Thoracic aorta (tissue), 2 donors: ENCODE data around the gene SLC25A51. TPM values are rescaled to one million over a fixed set of nuclear protein-coding genes. Genes with fewer than 3 reads are reported as not detected.

ENCODE experiments used
- ATAC-seq: fragments of 150-250 bp; one replicate; pipeline ENCODE4 v1.8.0; 2017; ENCODE audit warnings: low read depth; ENCODE audit not compliant: insufficient number of reproducible peaks, low FRiP score
- DNase-seq: peaks from one replicate; pipeline ENCODE4 v3.0.0-alpha.2; 2020; ENCODE audit warnings: low spot score
- H3K27ac ChIP-seq, 2 donors: fragments of 200-600 bp; sonication (generic); 1 replicate in 1 of 2; 2 replicates in 1 of 2; pipeline ENCODE4 v1.5.1; 2016; ENCODE audit warnings: mild to moderate bottlenecking in 2 of 2, moderate library complexity in 2 of 2
- H3K27me3 ChIP-seq: fragments of 200-600 bp; sonication (generic); replicated peaks from 2 replicates; pipeline ENCODE4 v1.6.0; 2016; ENCODE audit warnings: mild to moderate bottlenecking; ENCODE audit not compliant: insufficient read depth
- H3K36me3 ChIP-seq: fragments of 200-600 bp; sonication (generic); one replicate; pipeline ENCODE4 v1.5.1; 2016
- H3K4me1 ChIP-seq, 2 donors: fragments of 200-600 bp; sonication (generic); 1 replicate in 1 of 2; 2 replicates in 1 of 2; pipeline versions ENCODE4 v1.5.1 to v1.6.0; 2016; ENCODE audit warnings: low read depth in 2 of 2, mild to moderate bottlenecking in 1 of 2; ENCODE audit not compliant: control insufficient read depth in 1 of 2
- H3K4me3 ChIP-seq: fragments of 200-600 bp; sonication (generic); 2 replicates; pipeline ENCODE4 v1.5.1; 2016; ENCODE audit warnings: mild to moderate bottlenecking
- H3K9me3 ChIP-seq: fragments of 200-600 bp; sonication (generic); 2 replicates; pipeline ENCODE4 v1.5.1; 2016
- total RNA-seq, 2 donors: library from RNA; depleted of rRNA; stranded (reverse); fragments of >200 nt; gene quantifications; one replicate each; pipeline versions ENCODE4 v1.1.0 to v1.2.3, GENCODE V29; 2016
- TF ChIP-seq, protein P1 (sequence below): fragments of 200-600 bp; sonication (generic); IDR thresholded peaks from one replicate; pipeline ENCODE4 v1.5.1; 2019; ENCODE audit warnings: antibody characterized with exemption

Gene SLC25A51
- total RNA-seq, 2 donors from 2014 or later: 29.9 to 39.1 TPM

DNA sequence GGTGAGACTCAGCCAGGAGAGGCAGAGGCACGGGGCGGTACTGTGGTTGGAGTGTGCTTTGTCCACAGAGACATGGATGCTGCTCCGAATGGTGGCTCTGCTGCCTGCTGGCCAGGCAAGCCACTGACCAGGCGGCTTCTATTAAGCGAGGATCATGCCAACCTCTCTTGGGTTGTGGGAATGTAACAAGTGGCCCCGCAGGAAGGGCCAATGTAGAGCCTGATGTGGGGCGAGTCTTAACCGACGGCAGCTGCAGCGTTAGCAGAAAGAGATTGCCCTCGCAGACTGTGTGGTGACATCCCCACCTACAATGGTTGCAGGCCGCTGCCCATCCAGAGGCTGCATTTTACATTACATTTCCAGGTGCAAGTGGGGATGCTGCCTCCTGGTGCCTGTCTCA is 46.6 kb upstream of the SLC25A51 start:
- no peak for ATAC-seq
- no peak for DNase-seq
- Histone ChIP-seq H3K36me3 (no peaks in the 10 kb centered on the region), H3K27me3 (no peaks in the 10 kb centered on the region), H3K9me3 (no peaks in the 10 kb centered on the region), H3K4me3 (no peak overlapping the region), H3K27ac (no peak overlapping the region), H3K4me1 (peaks cover 16 to 43% of the 10 kb centered on the region in 2 donors)
- TF ChIP-seq, protein P1, sequence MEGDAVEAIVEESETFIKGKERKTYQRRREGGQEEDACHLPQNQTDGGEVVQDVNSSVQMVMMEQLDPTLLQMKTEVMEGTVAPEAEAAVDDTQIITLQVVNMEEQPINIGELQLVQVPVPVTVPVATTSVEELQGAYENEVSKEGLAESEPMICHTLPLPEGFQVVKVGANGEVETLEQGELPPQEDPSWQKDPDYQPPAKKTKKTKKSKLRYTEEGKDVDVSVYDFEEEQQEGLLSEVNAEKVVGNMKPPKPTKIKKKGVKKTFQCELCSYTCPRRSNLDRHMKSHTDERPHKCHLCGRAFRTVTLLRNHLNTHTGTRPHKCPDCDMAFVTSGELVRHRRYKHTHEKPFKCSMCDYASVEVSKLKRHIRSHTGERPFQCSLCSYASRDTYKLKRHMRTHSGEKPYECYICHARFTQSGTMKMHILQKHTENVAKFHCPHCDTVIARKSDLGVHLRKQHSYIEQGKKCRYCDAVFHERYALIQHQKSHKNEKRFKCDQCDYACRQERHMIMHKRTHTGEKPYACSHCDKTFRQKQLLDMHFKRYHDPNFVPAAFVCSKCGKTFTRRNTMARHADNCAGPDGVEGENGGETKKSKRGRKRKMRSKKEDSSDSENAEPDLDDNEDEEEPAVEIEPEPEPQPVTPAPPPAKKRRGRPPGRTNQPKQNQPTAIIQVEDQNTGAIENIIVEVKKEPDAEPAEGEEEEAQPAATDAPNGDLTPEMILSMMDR: no peak

DNA sequence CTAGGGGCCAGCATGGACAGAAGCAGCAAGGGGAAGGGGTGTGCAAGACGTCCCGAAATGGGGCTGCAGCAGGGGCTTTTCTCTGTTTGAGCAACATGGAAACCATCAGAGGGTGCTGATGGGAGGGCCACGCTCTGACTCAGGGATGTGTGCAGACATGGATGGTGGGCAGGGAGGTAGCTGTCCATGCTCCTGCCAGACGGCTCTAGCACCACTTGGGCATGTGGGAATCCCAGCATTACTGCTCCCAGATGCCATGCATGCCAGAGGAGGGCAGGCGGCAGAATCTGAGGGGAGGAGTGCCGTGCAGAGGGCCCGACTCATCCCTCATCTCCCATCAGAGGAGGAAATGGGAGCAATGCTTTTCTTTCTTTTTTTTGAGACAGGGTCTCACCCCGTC is 45.6 kb upstream of the SLC25A51 start:
- no peak overlapping the region for H3K27ac ChIP-seq
- no peak for DNase-seq

DNA sequence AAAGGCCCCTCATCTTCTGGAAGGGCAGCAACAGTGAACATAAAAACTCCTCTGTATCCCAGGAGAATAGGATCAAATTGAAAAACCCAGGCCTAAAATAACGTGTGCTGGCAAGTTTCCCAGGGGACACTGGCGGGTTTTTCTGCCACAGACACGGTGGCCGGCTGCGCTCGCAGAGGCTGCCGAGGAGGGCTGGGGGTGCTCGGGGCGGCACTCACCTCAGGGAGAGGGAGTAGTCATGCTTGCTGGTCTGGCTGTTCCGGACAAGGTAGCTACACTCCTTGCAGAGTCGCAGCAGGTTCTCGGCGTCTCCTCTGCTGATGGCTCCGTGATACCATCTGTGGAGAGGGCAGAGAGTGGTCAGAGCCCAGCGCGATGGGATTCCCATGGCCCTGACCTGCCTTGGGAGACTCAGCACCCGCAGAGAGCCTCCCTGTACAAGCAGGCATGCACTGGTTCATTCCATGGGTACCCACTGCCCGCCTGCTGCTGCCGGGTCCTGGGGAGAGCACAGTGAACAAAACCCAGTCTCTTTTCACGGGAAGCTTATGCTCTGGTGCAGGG is 44.6 kb upstream of the SLC25A51 start:
- H3K36me3 ChIP-seq: no peaks in the 10 kb centered on the region
- DNase-seq (no peak), ATAC-seq (no peak)
- TF ChIP-seq, protein P1: no peak
- H3K9me3 ChIP-seq: no peaks in the 10 kb centered on the region
- peak overlapping the region in 1 of 2 donors; percentile 8 for H3K27ac ChIP-seq
- no peak overlapping the region for H3K4me3 ChIP-seq
- no peaks in the 10 kb centered on the region for H3K27me3 ChIP-seq
- H3K4me1 ChIP-seq: peaks cover 18 to 47% of the 10 kb centered on the region in 2 donors

More for the DNA sequence above, 45.6 kb upstream of the SLC25A51 start:
- ATAC-seq: no peak
- no peaks in the 10 kb centered on the region for H3K36me3 ChIP-seq
- peaks cover 20 to 47% of the 10 kb centered on the region in 2 donors for H3K4me1 ChIP-seq
- H3K4me3 ChIP-seq: no peak overlapping the region
- TF ChIP-seq, protein P1: no peak
- H3K9me3 ChIP-seq: no peaks in the 10 kb centered on the region
- no peaks in the 10 kb centered on the region for H3K27me3 ChIP-seq

DNA sequence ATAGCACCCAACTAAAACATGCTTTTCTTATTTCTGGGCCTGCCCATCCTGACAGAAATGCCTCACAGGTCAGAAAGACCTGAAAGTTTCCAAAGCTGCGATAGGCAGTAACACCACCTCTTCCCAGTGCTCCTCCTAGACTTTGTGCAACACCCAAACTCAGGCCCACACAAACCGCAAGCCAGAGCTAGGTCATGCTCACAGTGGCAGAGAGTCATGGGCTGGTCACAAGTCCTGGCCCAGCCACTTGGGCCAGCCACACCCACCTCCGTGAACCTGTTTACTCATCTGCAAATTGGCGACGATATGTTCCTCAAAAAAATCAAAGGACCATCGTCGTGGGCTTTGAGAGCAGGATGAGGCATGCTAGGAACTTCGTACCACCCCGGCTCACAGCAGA is 44.0 kb upstream of the SLC25A51 start:
- H3K27ac ChIP-seq: peak overlapping the region in 1 of 2 donors; percentile 8
- H3K4me3 ChIP-seq: no peak overlapping the region
- H3K4me1 ChIP-seq: peaks cover 22 to 48% of the 10 kb centered on the region in 2 donors
- TF ChIP-seq, protein P1: no peak
- DNase-seq: no peak
- no peaks in the 10 kb centered on the region for H3K9me3 ChIP-seq
- no peaks in the 10 kb centered on the region for H3K36me3 ChIP-seq
- no peaks in the 10 kb centered on the region for H3K27me3 ChIP-seq
- ATAC-seq: no peak

DNA sequence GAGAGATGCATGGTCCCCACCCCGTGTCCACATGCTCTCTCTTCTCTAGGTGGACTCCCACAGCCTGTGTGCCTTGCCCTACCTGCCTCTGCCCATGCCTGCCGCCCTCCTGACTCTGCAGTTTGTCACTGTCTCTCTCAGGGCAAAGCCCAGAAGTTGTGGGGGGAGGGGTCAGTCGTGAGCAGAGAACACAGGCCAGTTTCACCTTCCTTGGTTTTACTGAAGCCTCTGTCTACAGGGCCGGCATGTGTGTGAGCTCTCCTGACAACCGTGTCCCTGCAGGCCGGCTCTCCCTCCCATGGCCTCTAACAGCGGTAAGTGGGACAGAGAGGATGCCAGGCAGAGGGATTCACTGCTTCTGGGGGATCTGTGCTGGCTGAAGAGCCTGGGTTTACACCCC is 43.5 kb upstream of the SLC25A51 start:
- Histone ChIP-seq H3K36me3 (no peaks in the 10 kb centered on the region), H3K27me3 (no peaks in the 10 kb centered on the region), H3K4me3 (no peak overlapping the region), H3K4me1 (peaks cover 27 to 53% of the 10 kb centered on the region in 2 donors), H3K27ac (no peak overlapping the region), H3K9me3 (no peaks in the 10 kb centered on the region)
- DNase-seq (no peak), ATAC-seq (no peak)
- TF ChIP-seq, protein P1: no peak
